Breast epithelium (tissue), 3 donors: ENCODE data around the gene MUC20.
"Not testable (repeated sequence)": the region's sequence is repeated elsewhere in the genome, so short reads cannot be mapped to it uniquely, and the experiment has no call there.

Experiments used
- POLR2A ChIP-seq: fragments of 450-650 bp; IDR thresholded peaks from one replicate; pipeline ENCODE4 v1.6.1; 2016; ENCODE audit warnings: antibody characterized with exemption, mild to moderate bottlenecking, moderate library complexity
- TF ChIP-seq, protein P1 (sequence below), 3 donors: fragments of 450-650 bp; IDR thresholded peaks; one replicate each; pipeline ENCODE4 v1.5.1; 2016 to 2017; ENCODE audit warnings: antibody characterized with exemption in 3 of 3, mild to moderate bottlenecking in 3 of 3, moderate library complexity in 3 of 3

DNA sequence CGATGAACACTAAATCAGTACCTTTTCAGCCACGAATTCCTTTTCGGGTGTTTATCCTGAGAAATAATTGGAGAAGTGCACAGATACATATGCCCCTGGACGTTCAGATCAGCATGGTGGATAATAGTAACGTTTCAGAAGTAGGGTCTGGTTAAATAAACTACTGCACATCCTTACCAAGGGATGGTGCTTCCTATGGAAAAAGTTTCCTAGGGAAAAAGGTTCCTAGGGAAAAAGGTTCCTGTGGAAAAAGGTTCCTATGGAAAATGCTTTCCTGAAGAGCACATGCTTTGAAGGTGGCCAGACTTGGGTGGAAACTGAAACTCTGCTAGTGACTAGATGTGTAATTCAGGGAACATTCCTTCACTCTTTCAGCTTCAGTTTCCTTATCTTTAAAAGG, 28.3 kb downstream of the MUC20 start:
- TF ChIP-seq, protein P1, sequence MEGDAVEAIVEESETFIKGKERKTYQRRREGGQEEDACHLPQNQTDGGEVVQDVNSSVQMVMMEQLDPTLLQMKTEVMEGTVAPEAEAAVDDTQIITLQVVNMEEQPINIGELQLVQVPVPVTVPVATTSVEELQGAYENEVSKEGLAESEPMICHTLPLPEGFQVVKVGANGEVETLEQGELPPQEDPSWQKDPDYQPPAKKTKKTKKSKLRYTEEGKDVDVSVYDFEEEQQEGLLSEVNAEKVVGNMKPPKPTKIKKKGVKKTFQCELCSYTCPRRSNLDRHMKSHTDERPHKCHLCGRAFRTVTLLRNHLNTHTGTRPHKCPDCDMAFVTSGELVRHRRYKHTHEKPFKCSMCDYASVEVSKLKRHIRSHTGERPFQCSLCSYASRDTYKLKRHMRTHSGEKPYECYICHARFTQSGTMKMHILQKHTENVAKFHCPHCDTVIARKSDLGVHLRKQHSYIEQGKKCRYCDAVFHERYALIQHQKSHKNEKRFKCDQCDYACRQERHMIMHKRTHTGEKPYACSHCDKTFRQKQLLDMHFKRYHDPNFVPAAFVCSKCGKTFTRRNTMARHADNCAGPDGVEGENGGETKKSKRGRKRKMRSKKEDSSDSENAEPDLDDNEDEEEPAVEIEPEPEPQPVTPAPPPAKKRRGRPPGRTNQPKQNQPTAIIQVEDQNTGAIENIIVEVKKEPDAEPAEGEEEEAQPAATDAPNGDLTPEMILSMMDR (IDR thresholded peaks at IDR 0.05): not testable (repeated sequence)
- TF ChIP-seq POLR2A: not testable (repeated sequence)
